Amniotic stem cell (primary cell): ENCODE measurements around the gene FGF12.

Experiments
- DNase-seq: peaks from one replicate; lab custom pipeline; 2025; lab: John Stamatoyannopoulos, UW

FGF12 gene

DNA sequence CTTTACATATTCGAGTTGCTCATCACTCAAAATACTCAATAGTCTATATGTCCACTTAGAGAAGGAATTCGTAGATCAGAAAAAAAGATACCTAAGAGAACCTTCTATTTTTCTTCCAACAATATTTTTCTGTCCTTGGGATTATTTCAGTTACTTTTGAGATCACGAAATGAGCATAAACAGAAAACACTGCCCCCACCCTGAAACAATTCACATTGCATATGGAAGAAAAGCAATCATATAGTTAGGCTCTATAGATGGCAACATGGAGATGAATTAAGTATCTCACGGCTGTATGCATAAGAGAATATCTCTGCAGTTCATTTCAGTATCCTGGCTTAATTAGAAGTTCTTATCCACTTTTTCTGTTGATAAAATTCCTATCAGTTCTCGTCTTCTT is 391.1 kb downstream of the FGF12 start:
- DNase-seq = no peak

GRCh38 chr3:192332386-192333291 is 394.7 kb downstream of the FGF12 start:
- no peak for DNase-seq

DNA sequence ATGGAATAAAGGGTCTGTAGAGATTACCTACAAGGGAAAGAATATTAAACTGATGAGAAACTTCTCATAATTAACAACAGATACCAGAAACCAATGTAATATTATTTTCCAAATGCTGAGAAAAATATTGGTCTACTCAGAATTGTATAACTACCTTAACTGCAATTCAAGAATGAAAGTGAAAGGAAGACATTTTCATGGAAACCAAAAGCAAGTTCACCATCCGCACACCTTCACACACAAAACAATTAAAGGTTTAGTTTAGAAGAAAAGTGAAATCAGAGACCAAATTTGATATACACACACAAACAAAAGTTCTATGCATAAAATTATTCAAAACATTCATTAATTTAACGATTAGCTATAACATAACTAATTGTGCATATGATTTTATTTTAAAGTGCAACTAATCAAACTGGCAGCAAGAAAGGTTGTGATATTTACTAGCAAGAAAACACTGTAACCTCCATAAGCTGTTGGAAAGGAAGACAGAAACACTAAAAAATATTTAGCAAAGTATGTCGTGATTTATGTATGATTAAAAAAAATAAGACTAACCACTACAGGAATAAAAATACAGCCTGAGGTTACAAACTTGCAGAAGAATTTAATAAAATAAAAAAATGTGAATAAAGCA is 395.5 kb downstream of the FGF12 start:
- DNase-seq = no peak

GRCh38 chr3:192326656-192327055 is 400.7 kb downstream of the FGF12 start:
- DNase-seq = no peak

DNA sequence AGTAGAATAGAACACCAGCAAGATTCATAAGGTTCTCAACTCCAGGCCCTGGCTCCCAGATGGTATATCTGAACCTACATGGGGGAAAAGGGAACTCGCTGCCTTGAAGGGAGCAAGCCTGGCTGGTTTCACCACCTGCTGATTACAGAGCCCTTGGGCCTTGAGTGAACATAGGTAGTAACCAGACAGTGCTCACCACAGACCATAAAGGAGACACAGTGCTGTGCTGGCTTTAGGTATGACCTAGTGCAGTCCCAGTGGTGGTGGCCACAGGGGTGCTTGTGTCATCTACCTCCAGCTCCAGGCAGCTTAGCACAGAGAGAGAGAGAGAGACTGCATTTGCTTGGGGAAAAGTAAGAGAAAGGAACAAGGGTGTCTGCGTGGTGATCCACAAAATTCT is 409.8 kb downstream of the FGF12 start:
- no peak for DNase-seq

GRCh38 chr3:192313605-192314004 is 413.7 kb downstream of the FGF12 start:
- no peak for DNase-seq

GRCh38 chr3:192307631-192308030 is 419.7 kb downstream of the FGF12 start:
- no peak for DNase-seq

- DNase-seq = no peak
Observed at GRCh38 chr3:192303235-192303634, 424.1 kb downstream of the FGF12 start.

DNA sequence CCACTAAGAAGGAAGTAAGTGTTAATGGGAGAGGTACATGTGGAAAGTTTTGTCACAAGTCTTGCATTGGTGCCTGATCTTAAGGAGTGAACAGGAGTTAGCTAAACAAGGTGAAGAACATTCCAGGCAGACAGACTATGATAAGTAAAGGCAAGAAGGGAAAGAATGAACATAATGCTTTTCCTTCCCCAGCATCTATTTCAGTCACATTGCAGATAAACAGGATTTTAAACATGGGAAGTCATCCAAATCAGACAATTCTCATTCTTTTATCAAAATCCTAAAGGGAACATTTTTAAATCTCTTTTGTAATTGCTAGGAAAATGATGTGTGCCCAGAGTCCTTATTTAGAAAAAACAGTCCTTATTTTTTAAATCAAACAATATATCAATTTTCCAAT is 424.6 kb downstream of the FGF12 start:
- DNase-seq = no peak

- no peak for DNase-seq
Observed at GRCh38 chr3:192299921-192300320, 427.4 kb downstream of the FGF12 start.

- DNase-seq = no peak
Observed at GRCh38 chr3:192296845-192297244, 430.5 kb downstream of the FGF12 start.

GRCh38 chr3:192284443-192285072 is 442.8 kb downstream of the FGF12 start:
- DNase-seq = no peak

GRCh38 chr3:192281207-192281880 is 446.0 kb downstream of the FGF12 start:
- DNase-seq = no peak

DNA sequence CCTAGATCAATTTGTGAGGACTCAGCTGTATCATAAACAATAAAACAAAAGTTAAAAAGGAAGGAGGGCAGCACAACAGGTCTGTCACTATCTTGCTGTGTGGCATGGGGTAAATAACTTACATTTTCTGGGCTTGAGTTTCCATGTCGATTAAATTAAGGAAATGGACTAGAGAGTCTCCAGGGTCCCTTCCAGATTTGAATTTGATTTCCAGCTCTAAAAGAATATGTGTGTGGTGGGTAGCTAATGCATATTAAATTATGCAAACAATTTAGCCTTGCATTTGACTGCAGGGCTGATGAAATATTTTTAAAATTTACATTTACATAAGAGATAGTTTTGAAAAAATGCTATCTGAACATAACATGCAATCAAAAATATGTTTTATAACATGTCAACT is 447.7 kb downstream of the FGF12 start:
- no peak for DNase-seq

DNA sequence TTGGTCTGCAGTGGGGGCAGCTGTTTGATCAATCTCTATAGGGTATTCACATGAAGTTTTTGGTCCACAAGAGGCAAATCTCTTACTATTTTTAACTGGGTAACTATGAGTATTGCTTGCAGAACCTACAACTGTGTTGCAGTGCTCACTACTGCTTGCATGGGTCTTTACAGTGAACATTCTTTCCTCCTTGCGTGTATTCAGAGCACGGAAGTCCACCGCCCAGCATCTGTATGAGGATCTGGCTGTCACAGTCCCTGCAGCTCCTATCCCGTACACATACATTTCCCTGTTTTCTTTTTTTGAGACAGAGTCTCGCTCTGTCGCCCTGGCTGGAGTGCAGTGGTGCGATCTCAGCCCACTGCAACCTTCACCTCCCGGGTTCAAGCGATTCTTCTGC is 449.9 kb downstream of the FGF12 start:
- DNase-seq = no peak

DNA sequence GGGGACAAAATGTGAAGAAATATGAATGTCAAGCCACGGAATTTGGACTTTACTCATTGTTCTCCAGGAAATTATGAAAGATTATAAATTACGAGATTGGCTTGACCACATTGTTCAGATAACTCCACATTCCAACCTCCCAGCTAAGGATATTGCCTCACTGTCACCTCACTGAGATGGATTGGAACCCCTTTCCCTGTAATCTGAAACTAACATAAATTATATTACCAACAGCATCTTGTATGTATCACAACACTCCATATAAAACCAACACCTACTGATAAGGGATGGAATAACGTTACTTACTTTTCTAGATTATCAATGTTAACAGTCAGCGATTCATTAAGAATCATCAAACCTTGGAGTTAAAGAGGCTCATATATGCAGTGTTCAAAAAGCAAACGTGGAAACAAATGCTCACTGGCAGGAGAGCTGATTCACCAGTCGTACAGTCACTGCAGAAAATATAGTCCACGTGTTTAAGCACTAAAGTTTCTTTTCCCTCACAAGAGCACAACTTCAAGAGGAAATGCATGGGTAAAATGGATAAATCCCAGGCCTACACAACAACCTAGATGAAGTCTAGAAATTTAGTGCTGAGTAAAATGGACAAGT is 451.5 kb downstream of the FGF12 start:
- no peak for DNase-seq

GRCh38 chr3:192273697-192274010 is 453.7 kb downstream of the FGF12 start:
- DNase-seq = no peak

GRCh38 chr3:192273001-192273696 is 454.2 kb downstream of the FGF12 start:
- DNase-seq = no peak

DNA sequence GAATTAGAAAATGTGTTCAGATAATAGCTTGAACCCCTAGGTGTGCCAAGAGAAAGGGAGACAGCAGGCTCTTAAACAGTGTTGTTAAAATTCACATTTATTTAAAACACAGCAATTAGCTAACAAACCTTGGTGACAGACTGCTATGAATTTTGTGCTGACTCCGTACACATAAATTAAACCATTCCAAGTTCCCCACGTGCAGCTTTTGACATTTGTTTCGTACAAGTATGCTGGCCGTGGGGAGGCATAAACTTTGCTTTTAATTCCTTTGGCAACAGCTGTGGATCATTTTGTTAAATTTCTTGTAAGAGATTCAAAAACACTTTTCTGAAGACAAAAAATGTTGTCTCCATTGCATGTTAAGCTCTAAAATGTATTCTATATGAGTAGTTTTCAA is 465.3 kb downstream of the FGF12 start:
- DNase-seq = no peak

GRCh38 chr3:192261135-192261534 is 466.2 kb downstream of the FGF12 start:
- no peak for DNase-seq
